Measurements from ENCODE around the gene ADGRG6. TPM values are rescaled to one million over a fixed set of nuclear protein-coding genes. Genes with fewer than 3 reads are reported as not detected.
"Not testable (repeated sequence)": the region's sequence is repeated elsewhere in the genome, so short reads cannot be mapped to it uniquely, and the experiment has no call there.

ADGRG6 gene
- total RNA-seq, 1 experiment from 2014 or later: 33.4 TPM

- in situ Hi-C loops (cut with HindIII; ENCODE audit: low pct_unique_long_range_greater_than_20kb, low sequenced_read_pairs): no loop called here
Measured at GRCh38 chr6:142333431-142333830, 31.6 kb downstream of the ADGRG6 start.

DNA sequence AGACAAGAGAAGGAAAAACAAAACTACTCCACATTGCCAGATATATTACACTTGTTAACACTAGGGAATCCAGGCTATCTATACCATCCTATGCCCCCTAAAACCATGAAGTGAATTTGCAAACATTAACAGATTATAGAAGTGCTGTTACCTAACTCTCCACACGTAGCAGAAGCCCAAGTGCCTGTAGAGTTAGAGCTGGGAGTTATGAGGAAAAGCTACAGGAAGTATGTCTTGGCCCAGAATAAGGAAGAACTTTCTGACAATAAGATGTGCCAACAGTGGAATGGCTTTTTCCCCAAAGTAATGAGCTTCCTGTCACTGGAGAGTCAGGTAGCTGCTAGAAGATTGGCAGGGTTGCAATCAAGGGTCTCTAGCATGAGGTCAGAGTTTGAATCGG lies 32.5 kb downstream of the ADGRG6 start:
- no peak for DNase-seq (ENCODE audit: low read depth)
- in situ Hi-C loops (cut with HindIII; ENCODE audit: low pct_unique_long_range_greater_than_20kb, low sequenced_read_pairs): no loop called here

More at GRCh38 chr6:142333431-142333830, 31.6 kb downstream of the ADGRG6 start:
- DNase-seq (ENCODE audit: low read depth): no peak

DNA sequence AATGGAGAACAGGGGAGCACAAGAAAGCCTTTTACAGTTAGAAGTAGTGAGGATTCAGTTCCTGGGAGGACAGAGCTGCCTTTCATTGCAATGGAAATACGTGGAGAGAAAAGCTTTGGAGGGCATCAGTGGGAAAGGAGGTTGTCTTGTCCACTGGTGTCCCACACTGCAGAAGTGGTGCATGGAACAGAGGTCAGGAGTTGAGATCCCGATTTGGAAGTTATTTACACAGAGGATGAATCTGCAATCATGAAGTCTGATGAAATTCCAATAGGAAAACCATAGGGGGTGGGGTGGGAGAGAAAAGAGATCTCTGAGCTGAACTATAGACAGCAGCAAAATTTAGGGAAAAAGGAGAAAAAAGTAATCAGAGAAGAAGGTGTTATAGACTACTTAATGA lies 33.6 kb downstream of the ADGRG6 start:
- in situ Hi-C loops (cut with HindIII; ENCODE audit: low pct_unique_long_range_greater_than_20kb, low sequenced_read_pairs): no loop called here
- no peak for DNase-seq (ENCODE audit: low read depth)

GRCh38 chr6:142336183-142336582 lies 34.4 kb downstream of the ADGRG6 start:
- in situ Hi-C loops (cut with HindIII; ENCODE audit: low pct_unique_long_range_greater_than_20kb, low sequenced_read_pairs): no loop called here

DNA sequence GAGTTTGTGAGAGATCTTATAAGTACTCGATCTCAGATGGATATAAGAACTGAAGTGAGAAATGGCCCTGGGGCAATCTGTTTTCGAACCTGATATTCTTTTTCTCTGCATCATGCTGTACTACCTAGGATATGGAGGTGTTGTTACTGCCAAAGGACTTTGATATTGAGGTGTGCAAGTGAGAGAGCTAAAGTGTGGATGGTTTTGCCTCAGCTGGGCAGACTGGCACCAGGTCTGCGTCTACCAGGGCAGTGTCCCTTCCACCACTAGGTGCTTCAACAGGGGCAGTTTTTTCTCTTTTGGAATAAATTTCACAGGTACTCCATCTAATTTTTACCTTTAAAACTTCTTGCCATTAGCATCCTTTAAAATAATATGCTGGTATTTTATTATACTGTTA lies 35.0 kb downstream of the ADGRG6 start:
- in situ Hi-C loops (cut with HindIII; ENCODE audit: low pct_unique_long_range_greater_than_20kb, low sequenced_read_pairs): no loop called here
- no peak for DNase-seq (ENCODE audit: low read depth)

More at GRCh38 chr6:142336183-142336582, 34.4 kb downstream of the ADGRG6 start:
- no peak for DNase-seq (ENCODE audit: low read depth)

- in situ Hi-C loops (cut with HindIII; ENCODE audit: low pct_unique_long_range_greater_than_20kb, low sequenced_read_pairs): no loop called here
- no peak for DNase-seq (ENCODE audit: low read depth)
Measured at GRCh38 chr6:142339113-142339512, 37.3 kb downstream of the ADGRG6 start.

- DNase-seq (ENCODE audit: low read depth): no peak
- in situ Hi-C loops (cut with HindIII; ENCODE audit: low pct_unique_long_range_greater_than_20kb, low sequenced_read_pairs): no loop called here
Measured at GRCh38 chr6:142339968-142340658, 38.3 kb downstream of the ADGRG6 start.

DNA sequence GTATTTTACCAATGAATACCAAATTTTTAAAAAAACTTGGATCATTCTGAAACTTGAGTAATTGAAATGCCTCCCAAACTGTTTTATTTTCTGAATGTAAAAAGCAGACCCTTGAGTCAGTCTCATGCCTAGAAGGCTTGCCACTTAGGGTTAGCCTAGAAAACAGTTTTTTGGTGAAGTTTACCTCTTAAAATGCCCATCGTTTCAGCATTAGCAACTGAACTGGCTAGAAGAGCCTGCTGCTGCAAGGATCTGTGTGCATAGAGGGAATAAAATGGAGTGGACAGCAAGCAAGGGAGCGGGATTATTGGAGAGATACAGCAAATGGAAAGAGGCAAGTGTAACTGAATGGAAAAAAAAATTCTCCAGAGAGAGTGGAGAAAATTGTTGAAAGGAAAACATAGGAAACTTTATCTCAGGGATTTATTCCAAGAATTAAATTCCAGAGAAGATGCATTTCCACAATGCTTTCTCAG lies 40.1 kb downstream of the ADGRG6 start:
- no peak for DNase-seq (ENCODE audit: low read depth)
- in situ Hi-C loops (cut with HindIII; ENCODE audit: low pct_unique_long_range_greater_than_20kb, low sequenced_read_pairs): no loop called here

DNA sequence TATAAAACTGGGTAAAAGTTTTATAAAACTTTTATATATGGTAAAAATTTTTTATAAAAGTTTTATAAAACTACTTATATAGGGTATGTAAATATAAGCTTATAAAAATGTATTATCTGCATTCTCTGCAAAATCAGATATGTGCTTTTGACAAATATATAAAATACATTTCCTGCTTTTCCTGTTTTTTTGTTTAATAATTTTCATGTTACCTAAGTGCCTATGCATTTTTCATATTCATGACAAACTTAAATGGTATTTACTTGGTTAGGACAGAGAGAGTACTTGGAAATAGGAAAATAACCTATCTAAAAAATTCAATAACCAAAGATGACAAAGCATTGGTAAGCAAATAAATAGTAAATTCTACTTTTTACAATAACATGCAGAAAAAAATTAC lies 41.2 kb downstream of the ADGRG6 start:
- no peak for DNase-seq (ENCODE audit: low read depth)
- in situ Hi-C loops (cut with HindIII; ENCODE audit: low pct_unique_long_range_greater_than_20kb, low sequenced_read_pairs): no loop called here

DNA sequence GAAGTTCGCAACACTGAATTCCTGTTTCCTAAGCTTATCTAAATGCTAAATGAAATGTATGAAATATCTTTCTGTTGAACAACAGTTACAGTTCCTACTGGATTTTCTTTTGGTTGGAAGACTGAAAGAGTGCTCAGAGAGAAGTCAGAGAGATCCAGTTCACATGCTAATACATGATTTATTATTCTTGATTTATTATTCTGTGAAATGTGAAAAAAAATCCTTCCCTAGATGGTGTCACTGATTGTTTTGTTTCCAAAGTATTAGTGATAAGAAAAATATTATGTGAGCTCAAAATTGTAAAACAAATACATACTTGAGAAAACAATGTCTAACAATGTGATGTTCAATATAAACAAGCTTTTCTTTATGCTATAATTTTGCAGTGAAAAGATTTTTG lies 42.1 kb downstream of the ADGRG6 start:
- in situ Hi-C loops (cut with HindIII; ENCODE audit: low pct_unique_long_range_greater_than_20kb, low sequenced_read_pairs): no loop called here
- no peak for DNase-seq (ENCODE audit: low read depth)

DNA sequence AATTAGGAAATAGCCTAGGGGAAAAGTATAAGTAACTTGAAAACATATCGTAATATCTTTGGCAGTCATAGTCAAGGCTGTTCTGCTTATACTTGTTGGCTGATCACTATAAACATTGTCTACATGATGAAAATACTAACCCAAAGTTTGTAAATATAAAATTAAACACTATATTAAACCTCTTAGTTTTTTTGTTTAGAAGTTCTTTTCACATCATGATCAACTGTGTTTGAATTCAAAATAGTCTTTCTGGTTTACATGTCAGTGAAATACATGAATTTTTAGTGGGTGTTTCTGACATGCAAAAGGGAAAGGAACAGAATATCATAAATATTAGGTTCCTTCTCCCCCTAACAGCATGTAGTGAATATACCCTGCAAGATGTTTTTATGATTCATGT lies 43.5 kb downstream of the ADGRG6 start:
- no peak for DNase-seq (ENCODE audit: low read depth)
- in situ Hi-C loops (cut with HindIII; ENCODE audit: low pct_unique_long_range_greater_than_20kb, low sequenced_read_pairs): no loop called here

- DNase-seq (ENCODE audit: low read depth); in situ Hi-C loops (cut with HindIII; ENCODE audit: low pct_unique_long_range_greater_than_20kb, low sequenced_read_pairs): not testable (repeated sequence)
Measured at GRCh38 chr6:142346166-142346565, 44.4 kb downstream of the ADGRG6 start.

- DNase-seq (ENCODE audit: low read depth): no peak
- in situ Hi-C loops (cut with HindIII; ENCODE audit: low pct_unique_long_range_greater_than_20kb, low sequenced_read_pairs): no loop called here
Measured at GRCh38 chr6:142349215-142349823, 47.5 kb downstream of the ADGRG6 start.

DNA sequence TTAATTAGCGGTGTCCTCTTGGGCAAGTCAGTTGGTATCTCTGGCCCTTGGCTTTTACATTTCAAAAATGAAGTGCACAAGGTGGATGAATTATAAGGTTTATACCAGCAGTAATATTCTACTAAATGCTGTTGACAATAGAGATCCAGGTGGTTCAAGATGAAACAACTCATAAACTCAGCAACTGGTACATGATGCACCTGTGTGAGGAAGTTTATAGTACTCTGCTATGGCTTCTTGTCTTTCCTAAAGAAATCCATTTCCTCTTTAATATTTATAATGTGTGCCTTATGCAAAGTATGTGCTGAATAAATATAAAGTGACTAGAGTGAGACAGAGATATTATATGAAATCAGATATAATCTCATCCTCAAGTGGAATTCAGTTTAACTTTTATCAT lies 48.5 kb downstream of the ADGRG6 start:
- in situ Hi-C loops (cut with HindIII; ENCODE audit: low pct_unique_long_range_greater_than_20kb, low sequenced_read_pairs): no loop called here
- no peak for DNase-seq (ENCODE audit: low read depth)

DNA sequence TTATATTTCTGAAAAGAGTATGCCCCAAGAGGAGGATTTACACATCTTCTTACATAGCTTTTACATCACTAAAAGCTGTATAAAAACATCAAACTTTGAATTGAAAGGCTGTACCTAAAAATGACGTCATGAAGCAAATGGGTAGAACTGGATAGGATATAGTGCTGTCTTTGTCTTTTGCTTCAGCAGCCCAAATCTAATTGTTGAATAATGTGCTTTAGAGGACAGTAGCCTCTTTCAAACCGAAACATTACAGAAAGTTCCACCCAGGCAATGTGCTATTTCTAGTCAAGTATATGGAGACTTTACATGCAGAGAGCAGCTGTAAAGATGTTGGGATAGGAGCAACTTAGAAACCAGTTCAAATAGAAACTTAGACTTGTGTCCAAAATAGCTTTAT lies 51.9 kb downstream of the ADGRG6 start:
- in situ Hi-C loops (cut with HindIII; ENCODE audit: low pct_unique_long_range_greater_than_20kb, low sequenced_read_pairs): no loop called here
- DNase-seq (ENCODE audit: low read depth): no peak

DNA sequence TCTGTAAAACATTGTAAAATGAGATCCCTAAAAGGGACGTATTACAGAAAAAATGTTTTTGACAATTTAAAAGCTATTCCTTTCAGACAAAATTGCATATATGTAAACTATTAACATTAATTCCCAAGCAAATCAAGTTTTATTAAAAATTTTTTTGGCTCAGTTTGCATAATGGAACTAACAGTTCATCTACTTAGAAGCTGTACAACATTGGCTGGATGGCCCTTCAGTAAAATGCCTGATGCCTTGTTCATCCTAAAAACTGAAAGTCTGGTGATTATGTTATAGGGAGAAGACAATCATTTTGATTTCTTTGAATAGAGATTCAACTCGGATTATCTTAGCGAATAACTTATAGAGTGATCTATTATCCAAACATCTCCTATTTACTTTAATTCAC lies 52.8 kb downstream of the ADGRG6 start:
- DNase-seq (ENCODE audit: low read depth): no peak
- in situ Hi-C loops (cut with HindIII; ENCODE audit: low pct_unique_long_range_greater_than_20kb, low sequenced_read_pairs): no loop called here

- in situ Hi-C loops (cut with HindIII; ENCODE audit: low pct_unique_long_range_greater_than_20kb, low sequenced_read_pairs): no loop called here
- DNase-seq (ENCODE audit: low read depth): no peak
Measured at GRCh38 chr6:142355520-142356174, 53.8 kb downstream of the ADGRG6 start.

DNA sequence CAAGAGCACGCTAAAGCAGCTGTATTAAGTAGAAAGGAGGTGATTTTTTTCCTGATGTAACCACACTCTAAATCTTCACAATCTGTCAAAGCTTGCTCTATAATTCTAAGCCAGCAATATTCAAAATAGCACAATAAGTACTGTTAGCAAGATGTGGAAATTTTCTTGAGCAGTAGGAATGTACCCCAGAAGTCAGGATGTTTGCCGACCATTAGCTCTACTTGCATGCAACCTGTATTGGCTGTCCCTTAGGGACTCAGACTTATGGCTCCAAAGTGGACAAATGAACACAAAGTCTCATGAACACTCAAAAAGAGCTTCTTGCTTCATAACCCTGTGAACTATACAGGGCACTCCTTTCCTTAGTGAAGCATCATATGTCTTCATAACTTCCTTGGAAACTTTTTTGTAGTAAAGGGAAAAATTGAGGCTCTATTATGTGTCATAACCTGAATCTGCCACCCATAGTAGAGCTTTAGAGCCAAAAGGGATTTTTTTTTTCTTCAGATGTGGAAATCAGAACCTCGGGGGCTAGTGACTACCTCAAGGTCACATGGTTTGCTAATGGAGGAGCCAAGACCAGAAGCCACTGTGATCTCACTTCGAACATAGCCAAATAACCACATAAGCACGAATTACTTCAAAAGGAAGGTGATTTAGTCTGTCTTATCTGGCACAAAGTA lies 54.5 kb downstream of the ADGRG6 start:
- in situ Hi-C loops (cut with HindIII; ENCODE audit: low pct_unique_long_range_greater_than_20kb, low sequenced_read_pairs): no loop called here
- no peak for DNase-seq (ENCODE audit: low read depth)

DNA sequence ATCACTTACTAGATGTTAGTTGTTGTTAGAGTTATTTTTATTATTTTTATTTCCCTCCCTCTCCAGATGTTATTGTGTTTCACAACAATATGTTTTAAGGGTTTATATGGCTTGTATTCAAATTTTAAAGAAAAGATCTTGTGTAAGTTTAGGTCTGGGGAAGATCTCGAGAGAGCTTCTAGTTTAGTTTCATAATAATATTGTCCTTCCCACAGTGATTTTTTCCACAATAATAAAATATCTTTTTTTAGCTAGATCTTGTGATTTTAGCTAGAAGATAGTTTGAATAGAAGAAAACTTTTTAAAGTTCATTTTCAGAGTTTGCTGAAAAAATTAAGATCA lies 55.0 kb downstream of the ADGRG6 start:
- in situ Hi-C loops (cut with HindIII; ENCODE audit: low pct_unique_long_range_greater_than_20kb, low sequenced_read_pairs): no loop called here
- DNase-seq (ENCODE audit: low read depth): no peak
